ENCODE measurements around the gene PCBP3.

PCBP3 gene

DNA sequence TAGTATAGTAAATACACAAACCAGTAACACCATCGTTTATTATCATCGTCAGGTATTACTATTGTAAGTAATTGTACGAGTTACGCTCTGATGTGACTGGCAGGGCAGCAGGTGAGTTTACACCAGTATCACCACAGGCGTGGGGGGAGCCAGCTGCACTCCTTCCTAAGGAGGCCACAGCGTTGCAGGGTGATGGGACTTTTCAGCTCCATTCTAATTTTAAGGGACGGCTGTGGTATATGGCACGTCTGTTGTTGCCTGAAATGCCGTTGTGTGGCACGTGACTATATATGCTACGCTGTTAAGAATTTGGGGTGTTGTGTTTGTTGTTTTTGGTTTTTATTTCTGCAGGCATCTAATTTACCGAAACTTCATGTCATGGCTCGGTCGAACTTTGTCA, 173.3 kb downstream of the PCBP3 start:
- no peak for DNase-seq

DNA sequence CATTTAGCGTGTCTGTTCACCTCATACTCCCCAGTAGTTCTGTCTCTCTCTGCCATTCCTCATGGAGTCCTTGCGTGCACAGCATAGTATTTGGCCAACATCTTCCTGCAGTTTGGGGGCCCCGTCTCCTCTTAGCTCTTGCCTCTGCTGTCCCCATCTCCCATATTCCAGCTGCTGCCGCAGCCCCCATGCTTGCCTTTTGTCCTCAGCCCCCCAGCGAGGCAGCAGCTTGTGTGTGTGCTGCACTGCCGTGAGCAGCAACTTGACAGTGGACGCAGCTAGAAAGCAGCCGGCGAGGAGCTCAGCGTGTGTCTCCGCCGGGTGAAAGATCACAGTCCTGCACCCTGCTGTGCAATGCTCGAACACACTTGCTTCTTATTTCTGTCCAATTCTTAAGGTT, 173.8 kb downstream of the PCBP3 start:
- no peak for DNase-seq

DNA sequence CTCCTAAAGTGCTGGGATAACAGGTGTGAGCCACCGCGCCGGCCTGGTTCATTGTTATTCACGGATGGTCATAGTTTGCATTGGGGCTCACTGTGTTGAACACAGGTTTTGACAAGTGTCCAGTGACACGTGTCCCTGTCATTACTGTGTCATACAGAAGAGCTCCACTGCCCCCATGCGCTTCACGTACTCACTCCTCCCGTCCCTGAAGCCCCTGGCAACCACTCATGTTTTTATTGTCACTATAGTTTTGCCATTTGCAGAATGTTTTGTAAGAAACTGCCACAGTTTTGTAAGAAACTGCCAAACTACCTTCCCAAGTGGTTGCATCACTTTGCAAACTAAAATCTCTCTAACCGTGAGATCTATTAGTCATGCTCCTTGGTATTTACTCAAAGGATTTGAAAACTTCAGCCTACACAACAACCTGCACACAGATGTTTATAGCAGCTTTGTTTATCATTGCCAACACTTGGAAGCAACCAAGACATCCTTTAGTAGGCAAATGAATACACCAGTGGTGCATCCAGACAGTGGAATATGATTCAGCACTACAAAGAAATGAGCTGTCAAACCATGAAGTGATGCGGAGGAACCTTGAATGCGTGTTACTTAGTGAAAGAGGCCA, 174.9 kb downstream of the PCBP3 start:
- DNase-seq = no peak

DNA sequence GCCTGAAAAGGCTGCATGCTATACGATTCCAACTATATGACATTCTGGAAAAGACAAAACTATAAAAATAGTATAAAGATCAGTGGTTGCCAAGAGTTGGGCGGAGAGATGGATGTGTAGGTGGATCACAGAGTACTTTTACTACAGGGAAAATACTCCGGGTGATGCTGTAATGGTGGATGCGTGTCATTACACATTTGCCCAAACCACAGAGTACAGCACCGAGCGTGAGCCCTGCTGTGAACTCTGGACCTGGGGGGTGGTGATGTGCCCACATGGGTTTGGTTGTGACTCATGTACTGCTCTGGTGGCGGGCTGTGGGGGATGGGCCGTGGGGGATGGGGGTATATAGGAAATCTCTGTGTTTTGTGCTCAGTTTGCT, 175.4 kb downstream of the PCBP3 start:
- peak; percentile 67 for DNase-seq

DNA sequence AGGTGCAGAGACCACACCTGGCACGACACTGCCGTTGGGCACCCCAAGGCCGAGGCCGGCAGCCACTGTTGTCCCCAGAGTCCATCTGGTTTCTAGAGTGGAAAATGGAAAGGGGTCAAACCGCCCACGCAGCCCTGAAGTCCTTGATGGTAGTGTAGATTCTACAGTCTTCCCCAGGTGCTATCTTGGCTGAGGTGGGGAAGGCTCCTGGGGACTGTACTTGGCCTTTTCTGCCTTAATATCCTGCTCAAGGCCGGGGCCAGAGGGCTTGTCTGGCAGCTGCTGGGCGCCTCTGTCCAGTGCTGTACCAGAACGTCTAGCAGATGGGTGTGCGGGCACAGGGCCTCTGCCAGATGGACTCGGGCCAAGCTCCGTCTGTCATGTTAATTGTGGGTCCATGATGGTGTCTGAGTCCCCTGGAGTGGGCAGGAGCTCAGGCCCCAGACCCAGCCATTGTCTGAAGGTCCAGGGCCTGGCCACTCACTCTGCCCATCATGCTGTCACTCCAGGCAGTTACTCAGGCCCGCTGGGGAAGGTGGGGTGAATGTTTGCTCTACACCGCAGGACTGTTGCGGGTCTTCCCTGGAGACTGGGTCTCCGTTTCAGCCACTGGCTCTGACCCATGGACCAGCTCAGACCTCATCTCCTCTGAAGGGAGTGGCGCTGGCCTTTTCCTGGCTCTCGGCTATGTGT, 176.1 kb downstream of the PCBP3 start:
- no peak for DNase-seq

DNA sequence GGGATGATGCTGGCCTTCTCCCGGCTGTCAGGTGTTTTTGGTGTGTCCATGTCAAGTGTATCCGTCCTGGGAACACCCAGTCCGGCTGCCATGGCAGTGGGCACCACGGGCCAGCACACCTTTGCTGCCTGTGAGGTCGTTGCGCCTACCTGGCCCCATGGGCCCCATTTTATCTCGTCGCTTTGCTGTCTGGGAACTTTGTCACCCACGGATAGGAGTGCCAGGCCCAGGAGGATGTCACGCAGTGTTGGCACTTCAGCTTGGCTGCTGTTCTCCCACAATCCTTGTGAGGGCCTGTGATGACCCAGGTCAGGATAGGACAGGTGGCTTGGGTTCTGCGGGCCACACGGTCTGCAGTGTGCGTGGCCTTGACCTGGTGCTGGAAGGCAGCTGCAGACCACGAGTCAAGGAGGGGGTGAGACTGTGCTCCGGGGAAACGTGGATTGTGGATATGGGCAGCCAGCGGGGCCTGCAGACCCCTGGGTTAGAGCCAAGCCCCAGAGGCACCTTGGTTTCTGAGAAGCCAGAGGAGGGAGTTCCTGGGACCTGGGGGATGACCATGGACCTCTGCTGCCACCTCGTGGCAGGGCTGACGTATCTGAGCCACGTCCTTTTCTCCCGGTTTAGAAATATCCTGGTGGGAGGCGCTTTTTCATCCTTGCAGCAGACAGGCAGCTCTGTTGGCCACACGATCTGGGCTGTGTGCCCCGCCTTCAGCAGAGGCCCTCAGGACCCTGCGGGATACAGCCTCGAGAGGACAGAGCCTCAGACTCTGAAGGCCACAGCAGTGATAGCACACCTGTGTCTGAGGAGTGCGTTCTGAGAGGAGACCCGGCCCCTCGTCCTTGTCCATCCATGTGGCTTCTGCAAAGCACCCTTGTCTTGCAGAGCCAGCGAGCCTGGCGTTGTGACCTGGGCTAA, 176.9 kb downstream of the PCBP3 start:
- DNase-seq = peak; percentile 85

DNA sequence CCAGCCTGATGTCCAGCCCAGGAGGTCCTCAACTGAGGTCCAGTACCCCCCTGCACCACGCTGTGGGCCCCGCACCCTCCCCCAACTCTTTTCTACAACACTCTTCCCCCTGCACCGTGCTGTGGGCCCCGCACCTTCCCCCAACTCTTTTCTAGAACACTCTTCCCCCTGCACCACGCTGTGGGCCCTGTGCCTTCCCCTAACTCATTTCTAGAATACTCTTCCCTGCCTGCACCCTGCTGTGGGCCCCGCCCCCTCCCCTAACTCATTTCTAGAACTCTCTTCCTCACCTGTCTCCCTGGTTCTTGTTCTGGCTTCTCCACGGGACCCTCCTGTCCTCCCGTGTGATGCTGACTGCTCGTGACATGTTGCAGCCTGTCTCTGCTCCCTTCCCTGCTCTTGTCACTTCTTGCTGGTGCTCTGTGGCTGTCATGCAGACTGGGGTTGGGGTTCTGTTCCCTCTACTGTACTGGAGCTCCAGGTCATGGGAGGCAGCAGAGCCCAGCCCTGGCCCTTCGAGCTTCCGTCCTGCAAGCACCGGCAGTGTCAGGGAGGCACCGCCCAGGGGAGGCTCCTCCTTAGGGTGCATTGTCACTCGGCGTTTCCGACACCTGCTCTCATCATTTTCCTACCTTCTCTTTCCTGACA, 177.9 kb downstream of the PCBP3 start:
- no peak for DNase-seq

DNA sequence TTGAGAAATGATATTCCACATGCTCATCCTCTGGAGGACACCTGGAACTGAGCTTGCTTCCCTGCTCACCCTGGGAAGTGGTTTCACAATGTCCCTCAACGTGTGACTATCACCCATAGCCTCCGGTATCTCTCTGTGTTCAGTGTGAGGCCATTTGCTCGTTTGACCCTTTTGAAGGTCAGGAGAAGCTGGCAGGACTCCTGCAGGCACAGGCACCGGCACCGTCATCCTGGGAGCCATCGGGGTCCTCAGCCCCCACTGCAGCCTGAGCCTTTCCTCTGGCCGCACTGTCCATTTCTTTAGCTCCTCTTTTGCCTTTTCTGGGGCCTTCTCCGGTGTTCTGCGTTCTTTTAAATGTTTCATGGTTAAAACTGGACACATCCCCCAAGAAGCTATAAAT, 178.5 kb downstream of the PCBP3 start:
- no peak for DNase-seq

DNA sequence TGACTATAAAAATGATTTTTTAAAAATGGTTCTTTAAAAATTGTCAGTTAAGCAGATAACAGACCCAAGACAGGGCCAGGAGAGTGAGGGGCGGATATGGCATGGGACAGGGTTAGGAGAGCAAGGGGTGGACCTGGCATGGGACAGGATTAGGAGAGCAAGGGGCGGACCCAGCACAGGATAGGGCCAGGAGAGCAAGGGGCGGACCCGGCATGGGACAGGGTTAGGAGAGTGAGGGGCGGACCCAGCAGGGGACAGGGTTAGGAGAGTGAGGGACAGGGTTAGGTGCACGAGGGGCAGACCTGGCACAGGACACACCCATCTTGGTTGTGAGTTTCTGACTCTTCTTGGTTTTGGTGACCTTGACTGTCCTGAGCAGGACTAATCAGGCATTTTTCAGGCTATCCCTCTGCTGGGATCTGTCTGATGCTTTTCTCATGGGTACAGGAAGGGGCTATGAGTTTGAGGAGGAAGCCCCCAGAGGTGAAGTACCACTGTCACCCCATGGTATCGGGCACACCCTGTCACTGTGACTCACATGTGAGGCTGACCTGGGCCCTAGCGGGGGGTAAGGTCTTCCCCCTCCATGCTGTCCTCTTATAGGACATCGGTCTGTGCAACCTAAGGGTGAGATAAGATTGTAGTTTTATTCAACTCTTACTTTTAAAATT, 179.0 kb downstream of the PCBP3 start:
- DNase-seq = no peak

DNA sequence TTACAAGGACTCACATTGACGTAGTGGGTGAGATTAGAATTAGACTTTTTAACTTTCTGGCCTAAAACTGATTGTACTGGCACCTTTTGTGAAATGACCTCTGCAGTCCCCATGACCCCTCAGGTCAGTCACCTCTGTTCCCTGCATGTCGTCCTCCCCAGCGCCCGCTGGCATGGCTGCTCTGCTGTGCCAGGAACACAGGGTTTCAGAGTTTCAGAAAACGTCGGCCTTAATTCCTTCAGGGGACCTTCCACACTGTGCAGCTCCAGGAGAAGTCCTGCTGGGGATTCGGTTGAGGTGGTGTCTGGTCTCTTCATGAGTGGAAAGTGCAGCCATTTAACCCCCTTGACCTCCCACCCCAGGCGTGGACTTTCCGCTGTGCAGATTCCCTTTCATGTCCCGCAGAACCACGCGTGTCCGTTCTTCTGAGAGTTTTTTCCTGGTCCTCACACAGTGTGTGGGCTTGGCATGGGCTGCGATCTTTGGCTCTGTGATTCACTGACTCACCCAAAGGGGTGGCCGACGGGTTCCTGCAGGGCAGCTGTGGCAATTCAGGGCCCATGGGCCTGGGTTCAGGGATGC, 179.7 kb downstream of the PCBP3 start:
- DNase-seq = no peak

DNA sequence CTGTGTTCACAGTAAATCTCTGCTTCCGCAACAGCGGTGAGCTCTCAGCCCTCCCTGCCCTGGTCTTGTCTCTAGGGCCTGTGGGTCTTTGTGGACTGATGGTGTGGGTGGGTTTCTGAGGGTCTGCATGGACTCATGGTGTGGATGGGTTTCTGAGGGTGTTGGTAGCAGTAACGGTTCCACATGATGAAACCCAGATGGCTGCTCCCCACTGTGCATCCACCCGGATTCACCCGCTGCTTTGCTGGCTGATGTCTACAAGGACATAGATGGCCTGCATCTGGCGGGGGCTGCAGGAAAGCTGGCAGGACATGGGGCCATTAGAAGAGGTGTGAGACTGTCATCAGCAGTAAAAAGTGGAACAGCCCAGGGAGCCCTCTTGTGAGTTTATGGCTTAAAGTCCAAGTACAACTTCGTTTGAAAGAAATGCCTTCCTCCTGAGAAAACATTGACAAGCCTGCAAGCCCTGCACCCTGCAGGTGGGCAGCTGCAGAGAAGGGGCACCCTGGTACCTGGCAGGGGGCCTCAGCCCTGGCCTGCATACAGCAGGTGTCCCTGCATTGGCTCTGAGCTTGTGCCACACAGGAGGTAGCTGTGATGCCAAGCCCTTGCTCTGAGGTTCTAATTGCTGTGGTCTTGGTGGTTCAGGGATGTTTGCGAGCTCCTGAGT, 181.2 kb downstream of the PCBP3 start:
- DNase-seq = no peak

DNA sequence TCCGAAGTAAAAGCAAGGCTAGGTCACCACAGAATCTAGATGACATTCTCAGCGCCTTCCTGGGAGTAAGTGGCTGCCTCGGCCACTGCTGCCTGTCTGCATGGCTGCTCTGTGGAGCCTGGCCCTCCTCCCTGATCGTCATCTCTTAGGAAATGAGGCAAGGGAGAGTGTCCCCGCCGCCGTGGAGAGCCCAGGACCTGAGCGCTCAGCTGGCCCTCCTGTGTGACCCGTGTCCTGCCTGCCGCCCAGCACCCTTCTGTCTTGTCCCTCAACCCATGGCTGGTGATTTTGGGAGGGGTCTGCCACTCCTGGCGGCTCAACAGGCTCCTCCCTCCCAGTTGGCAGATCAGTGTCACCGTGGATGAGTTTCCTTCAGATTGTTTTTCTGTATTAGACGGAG, 181.7 kb downstream of the PCBP3 start:
- no peak for DNase-seq

DNA sequence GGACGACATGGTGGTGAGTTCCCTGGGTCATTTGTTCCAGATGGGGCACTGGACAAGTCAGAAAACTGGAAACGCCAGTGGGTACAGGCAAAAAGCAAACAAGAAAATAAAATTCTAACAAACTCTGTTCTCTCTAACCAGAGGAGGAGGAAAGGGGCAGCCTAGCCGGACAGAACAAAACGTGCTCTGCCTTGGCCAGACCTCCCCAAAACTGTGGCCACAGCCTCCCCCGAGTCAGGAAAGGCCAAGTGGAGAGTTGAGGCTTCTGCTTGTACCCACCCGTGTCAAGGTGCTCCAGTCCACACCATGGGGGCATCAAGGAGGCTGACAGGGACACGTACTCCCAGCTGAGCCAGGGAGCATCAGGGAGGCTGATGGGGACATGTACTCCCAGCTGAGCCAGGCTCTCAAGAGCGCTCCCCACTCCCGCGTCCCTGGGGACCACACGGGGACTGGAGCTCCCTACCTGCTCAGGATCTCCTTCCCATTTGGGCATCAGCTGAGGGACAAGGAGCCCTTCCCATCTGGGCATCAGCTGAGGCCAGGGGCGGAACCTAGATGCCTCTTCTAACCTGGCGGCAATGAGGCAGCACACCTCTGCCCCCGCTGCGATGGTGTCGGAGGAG, 183.3 kb downstream of the PCBP3 start:
- no peak for DNase-seq

DNA sequence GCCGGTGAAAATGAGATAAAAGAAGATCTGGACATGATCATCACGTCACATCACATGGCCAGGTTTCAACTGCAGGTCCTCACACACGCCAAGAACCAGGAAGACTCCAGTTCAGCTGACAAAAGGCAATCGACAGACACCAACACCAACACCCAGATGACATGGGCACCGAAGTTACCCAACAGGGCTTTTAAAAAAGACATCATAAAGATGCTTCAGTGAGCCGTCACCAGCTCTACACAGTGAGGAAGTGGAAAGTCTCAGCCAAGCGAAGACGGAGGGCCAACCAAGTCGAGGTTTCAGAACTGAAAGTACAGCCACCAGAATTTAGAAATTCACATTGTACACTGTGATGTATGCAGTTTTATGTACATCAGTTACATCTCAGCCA, 183.8 kb downstream of the PCBP3 start:
- no peak for DNase-seq

DNA sequence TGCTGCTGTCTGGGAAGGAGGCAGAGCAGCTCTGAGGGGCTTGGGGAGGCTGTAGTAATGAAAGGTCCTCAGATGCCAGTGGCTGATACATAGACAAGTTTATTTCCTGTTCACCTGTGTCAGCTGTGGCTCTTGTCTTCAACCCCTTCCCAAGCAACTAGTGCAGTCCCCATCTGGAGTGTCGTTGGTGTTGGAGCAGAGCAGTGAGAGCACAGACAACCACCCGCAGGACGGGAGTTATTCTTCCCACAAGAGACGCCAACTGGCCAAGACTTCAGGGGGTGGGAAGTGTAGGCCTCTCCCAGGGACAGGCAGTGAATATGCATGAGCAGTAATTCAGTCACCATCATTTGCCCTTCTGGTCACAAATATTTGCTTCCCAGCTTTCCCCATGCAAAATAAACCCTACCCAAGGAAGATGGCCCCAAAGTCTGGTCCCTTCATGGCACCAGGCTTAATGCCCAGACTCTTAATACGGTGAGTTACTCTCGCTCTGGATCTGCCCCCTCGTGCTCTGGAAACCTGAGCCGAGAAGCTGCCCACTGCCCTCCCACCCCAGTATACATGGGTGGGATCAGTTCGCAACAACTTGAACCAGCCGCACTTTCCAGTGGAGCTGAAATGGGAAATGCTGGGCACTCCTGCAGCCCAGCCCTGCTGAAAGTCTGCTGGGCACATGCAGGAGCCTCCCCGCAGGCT, 184.5 kb downstream of the PCBP3 start:
- DNase-seq = no peak

DNA sequence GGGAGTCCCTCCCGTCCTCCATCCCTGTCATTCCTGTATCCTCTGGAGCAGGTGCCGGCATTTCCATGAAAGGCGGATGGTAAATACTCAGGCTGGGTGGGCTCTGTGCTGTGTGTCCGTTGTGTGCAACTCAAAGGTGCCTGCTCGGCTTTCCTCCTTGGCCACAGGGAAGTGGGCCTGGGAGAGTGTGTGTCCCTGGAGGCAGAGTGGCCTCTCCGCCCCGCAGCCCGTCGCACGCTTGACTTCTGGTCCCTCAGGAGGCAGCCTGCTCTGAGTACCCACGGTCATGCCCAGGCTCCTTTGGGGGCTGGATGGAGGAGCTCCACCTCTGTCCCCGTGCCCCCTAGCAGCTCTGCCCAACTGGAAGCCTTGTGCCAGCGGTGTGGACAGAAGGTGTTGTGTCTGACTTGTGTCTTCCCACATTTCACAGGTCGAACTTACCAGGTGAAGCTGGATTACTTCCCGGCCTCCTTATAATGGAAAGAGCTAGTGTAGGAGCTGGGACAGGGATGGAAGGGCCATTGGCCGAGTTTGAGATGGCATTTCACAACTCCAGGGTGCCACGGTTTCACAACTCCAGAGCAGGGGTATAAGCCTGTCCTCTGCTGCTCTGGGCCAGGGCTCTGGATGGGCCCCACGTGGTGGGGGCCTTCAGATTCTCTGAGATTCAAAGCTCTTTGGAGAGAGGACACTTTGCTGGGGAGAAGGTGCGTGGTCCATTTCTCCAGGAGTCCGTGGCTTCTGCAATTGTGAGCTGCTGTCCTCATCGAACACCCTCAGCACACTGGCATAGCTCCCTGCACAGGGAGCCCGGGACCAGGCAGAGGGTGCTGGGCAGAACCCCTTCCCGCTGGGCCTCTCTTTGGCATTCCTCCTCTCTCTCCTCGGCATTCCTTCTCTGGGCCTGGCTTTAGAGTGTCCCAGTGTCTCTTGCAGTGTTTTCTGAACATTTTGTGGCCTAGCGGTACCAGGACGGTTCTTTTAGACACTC, 185.3 kb downstream of the PCBP3 start:
- DNase-seq = no peak

DNA sequence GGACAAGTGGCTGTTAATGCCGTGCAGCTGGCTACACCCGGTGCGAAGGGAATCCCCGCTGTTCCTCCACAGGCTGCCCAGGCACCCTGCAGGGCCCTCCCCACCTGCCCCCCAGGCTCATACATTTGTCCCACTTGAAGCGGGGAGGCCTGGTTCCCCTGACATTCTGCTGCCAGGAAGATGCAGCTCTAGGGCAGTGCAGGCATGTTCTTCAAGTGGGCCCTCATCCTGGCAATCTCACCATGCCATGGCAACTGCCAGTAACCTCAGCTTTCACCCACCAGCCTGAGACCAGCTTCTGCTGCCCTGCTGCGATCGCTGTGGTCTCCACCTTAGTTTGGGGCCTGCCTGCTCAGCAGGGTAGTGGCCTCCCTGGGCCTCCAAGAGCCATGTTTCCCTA, 186.1 kb downstream of the PCBP3 start:
- no peak for DNase-seq

DNA sequence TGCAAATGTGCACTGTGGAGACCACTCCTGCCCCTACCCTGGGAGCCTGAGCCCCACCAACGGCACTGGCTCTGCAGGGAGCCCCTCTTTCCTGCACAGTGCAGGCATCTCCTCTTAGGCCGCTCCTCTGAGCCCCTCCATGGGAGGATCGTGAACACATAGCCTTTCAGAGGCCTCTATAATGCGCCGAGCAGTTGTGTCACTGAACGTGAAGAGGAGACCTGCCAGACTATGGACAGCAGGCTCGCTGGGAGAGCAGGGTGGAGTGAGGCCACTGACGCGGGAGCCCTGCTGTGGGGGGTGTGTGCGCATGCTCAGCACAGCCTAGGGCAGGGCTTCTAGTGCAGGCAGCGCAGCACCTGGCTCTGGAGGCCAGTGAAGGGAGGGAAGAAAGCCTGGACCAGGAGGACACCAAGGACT, 186.7 kb downstream of the PCBP3 start:
- DNase-seq = no peak

DNA sequence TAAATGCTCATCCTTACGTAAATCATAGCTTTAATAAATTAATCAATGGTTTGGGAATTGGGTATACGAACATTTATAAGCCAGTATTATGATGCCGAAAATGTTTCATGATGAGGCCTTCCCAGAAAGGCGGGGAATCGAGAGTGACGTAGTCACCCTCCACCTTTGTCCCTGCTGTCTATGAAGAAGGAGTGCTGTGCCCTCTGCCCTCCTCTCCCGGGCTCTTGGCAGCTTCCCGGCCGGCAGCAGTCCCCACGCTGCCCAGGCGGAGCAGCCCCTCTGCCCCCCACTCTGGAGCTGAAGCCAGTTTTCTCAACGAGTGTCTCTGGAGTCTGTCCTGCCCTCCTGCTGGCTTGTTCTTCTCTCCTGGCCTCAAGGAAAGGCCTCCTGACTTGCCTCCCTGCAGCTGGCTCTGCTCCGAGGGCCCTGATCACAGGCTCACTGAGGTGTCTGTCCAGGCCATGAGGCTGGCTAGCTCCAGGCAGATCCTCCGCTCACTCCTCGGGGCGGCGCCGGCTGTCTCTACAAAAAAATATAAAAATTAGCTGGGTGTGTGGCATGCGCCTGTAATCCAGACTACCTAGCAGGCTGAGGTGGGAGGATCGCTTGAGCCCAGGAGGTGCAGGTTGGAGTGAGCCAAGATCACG, 187.3 kb downstream of the PCBP3 start:
- DNase-seq = no peak
